ENCODE measurements around the gene MOB1A. TPM values are rescaled to one million over a fixed set of nuclear protein-coding genes. Genes with fewer than 3 reads are reported as not detected.

MOB1A gene
- total and polyA plus RNA-seq, 2 of the 13 experiments (the other 11 are each of a cell fraction or from before 2014, with no cell fraction given) = 48.2 to 139 TPM

GRCh38 chr2:74119912-74120825 is 58.5 kb downstream of the MOB1A start (continued):
- TF ChIP-seq EED (CRISPR knock-in tag; IDR thresholded peaks at IDR 0.05) (peak; percentile 96; the same call in 1 of the 2 replicates), ZNF878 (CRISPR knock-in tag; IDR thresholded peaks at IDR 0.05) (0 out of 2 replicates have a peak, but pooled peaks have one; percentile 23), ZSCAN31 (CRISPR knock-in tag; IDR thresholded peaks at IDR 0.05; ENCODE audit: low read depth) (peak; percentile 76; the same call in 1 of the 2 replicates), ZFP36L1 (CRISPR knock-in tag; IDR thresholded peaks at IDR 0.05) (peak; percentile 87; the same call in 1 of the 2 replicates), DMAP1 (CRISPR knock-in tag; IDR thresholded peaks at IDR 0.05) (peak; percentile 93), ZBTB20 (CRISPR knock-in tag; IDR thresholded peaks at IDR 0.05; ENCODE audit: borderline replicate concordance, low read depth) (peak; percentile 93; the same call in 1 of the 2 replicates), NR2F2 (IDR thresholded peaks at IDR 0.05; ENCODE audit: borderline replicate concordance, low read depth) (no peak), GATAD2A (CRISPR knock-in tag; IDR thresholded peaks at IDR 0.05) (peak; percentile 77), PBX3 (CRISPR knock-in tag; IDR thresholded peaks at IDR 0.05; ENCODE audit: borderline replicate concordance) (0 out of 2 replicates have a peak, but pooled peaks have one; percentile 46), HOXA7 (CRISPR knock-in tag; IDR thresholded peaks at IDR 0.05) (no peak), THYN1 (CRISPR knock-in tag; IDR thresholded peaks at IDR 0.05; ENCODE audit: borderline replicate concordance, low read depth) (0 out of 2 replicates have a peak, but pooled peaks have one; percentile 79), NCOR1 (IDR thresholded peaks at IDR 0.05; ENCODE audit: borderline replicate concordance, low read length) (0 out of 2 replicates have a peak, but pooled peaks have one; percentile 8), CENPT (CRISPR knock-in tag; IDR thresholded peaks at IDR 0.05; ENCODE audit: low read depth) (peak; percentile 70; the same call in 1 of the 2 replicates), ZC3H4 (CRISPR knock-in tag; IDR thresholded peaks at IDR 0.05; ENCODE audit: borderline replicate concordance) (0 out of 2 replicates have a peak, but pooled peaks have one; percentile 53), ZNF468 (CRISPR knock-in tag; IDR thresholded peaks at IDR 0.05) (0 out of 2 replicates have a peak, but pooled peaks have one; percentile 50), ATRX (CRISPR knock-in tag; IDR thresholded peaks at IDR 0.05; ENCODE audit: borderline replicate concordance) (no peak), ZGPAT (CRISPR knock-in tag; IDR thresholded peaks at IDR 0.05) (peak; percentile 99), KAT2B (IDR thresholded peaks at IDR 0.05; ENCODE audit: borderline replicate concordance, low read depth, low read length) (no peak), ZNF138 (CRISPR knock-in tag; IDR thresholded peaks at IDR 0.05; ENCODE audit: low read depth) (peak; percentile 72; the same call in 1 of the 2 replicates), ARNT (IDR thresholded peaks at IDR 0.05) (no peak), ZC3H13 (CRISPR knock-in tag; IDR thresholded peaks at IDR 0.05) (peak; percentile 80; the same call in 1 of the 2 replicates), HNRNPL (IDR thresholded peaks at IDR 0.05; ENCODE audit: low read depth, low read length) (0 out of 2 replicates have a peak, but pooled peaks have one; percentile 72), MAFG (CRISPR knock-in tag; IDR thresholded peaks at IDR 0.05) (no peak), CERS6 (CRISPR knock-in tag; IDR thresholded peaks at IDR 0.05) (no peak), ZNF143 (CRISPR knock-in tag; IDR thresholded peaks at IDR 0.05) (peak; percentile 65), TOPORS (CRISPR knock-in tag; IDR thresholded peaks at IDR 0.05) (peak; percentile 99)
